GM12878 (cell line): ENCODE data around the gene MTRR. TPM values are rescaled to one million over a fixed set of nuclear protein-coding genes. Genes with fewer than 3 reads are reported as not detected.

Experiments used
- ATAC-seq: fragments of 200-7000 bp; cut with Tn5 transposase; 3 replicates; pipeline ENCODE4 v1.9.1; 2020; ENCODE audit warnings: mild to moderate bottlenecking, moderate library complexity
- BruUV-seq: library from RNA; stranded (reverse); fragments of 400-500 nt; replicated peaks from 2 replicates; lab custom pipeline; 2021; lab: Mats Ljungman, UMichigan
- CTCF ChIA-PET: fragments of 300-600 bp; sonication (Branson Sonifier 250); formaldehyde crosslinking; extraction: SDS; loops from one replicate; lab custom pipeline; 2021; ENCODE audit warnings: inconsistent platforms; lab: Yijun Ruan, JAX
- POLR2A ChIA-PET: fragments of 350-600 bp; formaldehyde crosslinking; extraction: SDS; loops from one replicate; lab custom pipeline; 2021; ENCODE audit warnings: inconsistent platforms; lab: Charles Lee
- RAD21 ChIA-PET: fragments of 300-600 bp; sonication (Branson Sonifier 250); formaldehyde crosslinking; loops from one replicate; lab custom pipeline; 2023; ENCODE audit warnings: antibody characterized with exemption; ENCODE audit not compliant: unreplicated experiment; lab: Charles Lee
- SMC1A ChIA-PET: fragments of 300-600 bp; sonication (Branson Sonifier 250); formaldehyde crosslinking; loops from one replicate; lab custom pipeline; 2023; ENCODE audit not compliant: unreplicated experiment, uncharacterized antibody; lab: Charles Lee
- DNase-seq: peaks from one replicate; pipeline ENCODE4 v3.0.0-alpha.2; 2011; ENCODE audit warnings: low read depth, low spot score
- FAIRE-seq: peaks from 3 replicates; lab custom pipeline; 2011; peaks lifted over from hg19 to GRCh38; lab: Jason Lieb, UNC
- H2AFZ ChIP-seq: 2 replicates; pipeline ENCODE4 v1.6.0; 2011; ENCODE audit warnings: low read depth, low read length, control low read depth; ENCODE audit not compliant: control insufficient read depth
- H3K27ac ChIP-seq: 2 replicates; pipeline ENCODE4 v1.5.1; 2011; ENCODE audit warnings: control low read depth; ENCODE audit not compliant: control insufficient read depth, insufficient read depth
- H3K27me3 ChIP-seq, 2 experiments: replicated peaks in 1 of 2; 2 replicates each; pipeline versions ENCODE4 v1.6.0 to v1.6.1; 2011; ENCODE audit warnings: low read length in 1 of 2; ENCODE audit not compliant: control insufficient read depth in 2 of 2, insufficient read depth in 2 of 2
- H3K36me3 ChIP-seq, 2 experiments: 2 replicates each; pipeline ENCODE4 v1.5.1; 2011; ENCODE audit warnings: low read length in 1 of 2; ENCODE audit not compliant: control insufficient read depth in 2 of 2, insufficient read depth in 2 of 2
- H3K4me1 ChIP-seq: 2 replicates; pipeline ENCODE4 v1.6.1; 2011; ENCODE audit warnings: mild to moderate bottlenecking, low read length, moderate library complexity, mixed read lengths; ENCODE audit not compliant: control insufficient read depth, insufficient read depth
- H3K4me2 ChIP-seq: 2 replicates; pipeline ENCODE4 v1.6.0; 2011; ENCODE audit warnings: control low read depth; ENCODE audit not compliant: control insufficient read depth, insufficient read depth
- H3K4me3 ChIP-seq: fragments of 200-600 bp; sonication (generic); 2 replicates; pipeline ENCODE4 v1.5.1; 2016
- H3K79me2 ChIP-seq: 2 replicates; pipeline ENCODE4 v1.6.0; 2011; ENCODE audit warnings: low read length; ENCODE audit not compliant: control insufficient read depth, insufficient read depth
- H3K9ac ChIP-seq: 2 replicates; pipeline ENCODE4 v1.8.0; 2011; ENCODE audit warnings: low read length, control low read depth, mixed read lengths; ENCODE audit not compliant: control insufficient read depth, insufficient read depth
- H3K9me3 ChIP-seq: replicated peaks from 3 replicates; pipeline ENCODE4 v1.5.1; 2011; ENCODE audit warnings: mild to moderate bottlenecking, low read length; ENCODE audit not compliant: control insufficient read depth, insufficient read depth
- H4K20me1 ChIP-seq: 2 replicates; pipeline ENCODE4 v1.6.0; 2011; ENCODE audit not compliant: control insufficient read depth, insufficient read depth
- CBFB ChIP-seq: IDR thresholded peaks from 2 replicates; pipeline ENCODE4 v1.6.1; 2016; ENCODE audit warnings: antibody characterized with exemption, low read depth
- CEBPZ ChIP-seq: fragments of 150-350 bp; IDR thresholded peaks from 2 replicates; pipeline ENCODE4 v1.6.1; 2016; ENCODE audit warnings: low read depth, low read length
- EZH2 ChIP-seq: IDR thresholded peaks from 2 replicates; pipeline ENCODE4 v1.6.1; 2012; ENCODE audit warnings: low read depth, mild to moderate bottlenecking, control low read depth, inconsistent platforms, low read length, borderline replicate concordance; ENCODE audit not compliant: control insufficient read depth
- NR2C2 ChIP-seq: IDR thresholded peaks from 2 replicates; pipeline ENCODE4 v1.6.1; 2011; ENCODE audit warnings: borderline replicate concordance, low read depth; ENCODE audit not compliant: control insufficient read depth, insufficient read length
- SKIL ChIP-seq: fragments of 450-650 bp; IDR thresholded peaks from 2 replicates; pipeline ENCODE4 v1.6.1; 2017; ENCODE audit warnings: mild to moderate bottlenecking, low read depth, inconsistent platforms; ENCODE audit not compliant: poor library complexity, severe bottlenecking
- SMAD1 ChIP-seq: fragments of 450-650 bp; IDR thresholded peaks from 2 replicates; pipeline ENCODE4 v1.6.1; 2018; ENCODE audit warnings: mild to moderate bottlenecking, low read depth; ENCODE audit not compliant: partially characterized antibody
- SPI1 ChIP-seq: IDR thresholded peaks from 2 replicates; pipeline ENCODE4 v1.6.1; 2011; ENCODE audit warnings: low read depth, mild to moderate bottlenecking, low read length, moderate library complexity, borderline replicate concordance; ENCODE audit not compliant: insufficient read depth
- SREBF2 ChIP-seq: IDR thresholded peaks from 2 replicates; pipeline ENCODE4 v1.6.1; 2012; ENCODE audit warnings: mild to moderate bottlenecking, low read length
- WGBS: methylation state at CpG from one replicate; pipeline ENCODE4 v1.1.6; 2016; ENCODE audit warnings: low lambda C conversion rate; ENCODE audit not compliant: insufficient replicate concordance, insufficient coverage; ENCODE audit errors: missing lambda C conversion rate; 5-methylcytosine and 5-hydroxymethylcytosine counted together
- in situ Hi-C: fragments of 300-500 bp; cut with MboI; formaldehyde crosslinking; loops from 9 replicates; pipeline ENCODE4 v1.14.3; 2018; ENCODE audit warnings: mixed read lengths
- intact Hi-C: fragments of 100-400 bp; cut with micrococcal nuclease; formaldehyde crosslinking; loops from one replicate; pipeline ENCODE4 v1.14.2; 2022; ENCODE audit not compliant: unreplicated experiment
- polyA plus RNA-seq, 11 experiments: library from polyadenylated mRNA; depleted of rRNA in 4 of 11; unstranded in 6 of 11; stranded (reverse) in 5 of 11; fragments of >200 nt; fragmentation: Nextera tagmentation in 4 of 11; fragmentation: Illumina TruSeq in 1 of 11; extraction: Ambion mirVana in 4 of 11; extraction: Trizol in 1 of 11; gene quantifications; 1 replicate in 1 of 11; 2 replicates in 10 of 11; pipeline versions ENCODE4 v1.2.1 to v1.2.3, GENCODE V29; 2011 to 2016; ENCODE audit warnings: inconsistent platforms in 2 of 11, missing spikeins in 2 of 11, low read depth in 1 of 11
- total RNA-seq, 4 experiments: library from RNA; depleted of rRNA in 3 of 4; stranded (reverse); fragments of >200 nt in 3 of 4; fragmentation: Illumina TruSeq in 1 of 4; extraction: Trizol in 1 of 4; gene quantifications; 2 replicates each; pipeline versions ENCODE4 v1.2.1 to v1.2.3, GENCODE V29; 2013 to 2021
- TF ChIP-seq, protein P1 (sequence below): fragments of 450-650 bp; conservative IDR thresholded peaks from 2 replicates; pipeline ENCODE4 v1.6.1; 2017; ENCODE audit warnings: mild to moderate bottlenecking, moderate library complexity

Gene MTRR
- total and polyA plus RNA-seq, 10 of the 15 experiments (the other 5 are each of a cell fraction or from before 2014, with no cell fraction given), result 13.8 to 76.9 (median 38.0) TPM

- TF ChIP-seq SKIL (no peak), CBFB (no peak), SMAD1 (no peak), NR2C2 (no peak)
- TF ChIP-seq, all 136 proteins: peak for 36
These were observed at the start of gene MTRR, which contains the start of gene FASTKD3 (continued) for GRCh38 chr5:7868773-7869473.

- TF ChIP-seq CEBPZ, result no peak
- TF ChIP-seq SREBF2, result no peak
- TF ChIP-seq, protein P1, sequence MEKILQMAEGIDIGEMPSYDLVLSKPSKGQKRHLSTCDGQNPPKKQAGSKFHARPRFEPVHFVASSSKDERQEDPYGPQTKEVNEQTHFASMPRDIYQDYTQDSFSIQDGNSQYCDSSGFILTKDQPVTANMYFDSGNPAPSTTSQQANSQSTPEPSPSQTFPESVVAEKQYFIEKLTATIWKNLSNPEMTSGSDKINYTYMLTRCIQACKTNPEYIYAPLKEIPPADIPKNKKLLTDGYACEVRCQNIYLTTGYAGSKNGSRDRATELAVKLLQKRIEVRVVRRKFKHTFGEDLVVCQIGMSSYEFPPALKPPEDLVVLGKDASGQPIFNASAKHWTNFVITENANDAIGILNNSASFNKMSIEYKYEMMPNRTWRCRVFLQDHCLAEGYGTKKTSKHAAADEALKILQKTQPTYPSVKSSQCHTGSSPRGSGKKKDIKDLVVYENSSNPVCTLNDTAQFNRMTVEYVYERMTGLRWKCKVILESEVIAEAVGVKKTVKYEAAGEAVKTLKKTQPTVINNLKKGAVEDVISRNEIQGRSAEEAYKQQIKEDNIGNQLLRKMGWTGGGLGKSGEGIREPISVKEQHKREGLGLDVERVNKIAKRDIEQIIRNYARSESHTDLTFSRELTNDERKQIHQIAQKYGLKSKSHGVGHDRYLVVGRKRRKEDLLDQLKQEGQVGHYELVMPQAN, result no peak
- no peak for TF ChIP-seq EZH2
- no peak for TF ChIP-seq SPI1
- TF ChIP-seq, all 136 proteins: peak for 0
- in situ Hi-C loops, result no loop called here
- ATAC-seq, result no peak
- WGBS, result 12% methylated on average over 3 of the region's 3 CpGs
- H3K4me1 ChIP-seq, result no peaks in the 10 kb centered on the region
- H3K79me2 ChIP-seq, result no peaks in the 10 kb centered on the region
- POLR2A ChIA-PET, result no interaction called here
- H2AFZ ChIP-seq, result no peak overlapping the region
- CTCF ChIA-PET, result interaction anchor here (0.6 to 1.6 kb wide), 3 partner anchors 24 to 67 kb away, joined by 3 to 4 read pairs (median 4); no protein-coding TSS in a partner anchor
- SMC1A ChIA-PET, result interaction anchor here (1.2 to 1.5 kb wide), 2 partner anchors 10 to 30 kb away, joined by 4 read pairs; no protein-coding TSS in a partner anchor
- no peak overlapping the region for H3K4me2 ChIP-seq
- FAIRE-seq, result no peak
- no peak overlapping the region for H3K27ac ChIP-seq
- H4K20me1 ChIP-seq, result no peaks in the 10 kb centered on the region
- RAD21 ChIA-PET, result no interaction called here
- H3K9me3 ChIP-seq, result no peaks in the 10 kb centered on the region
- no peaks in the 10 kb centered on the region for H3K36me3 ChIP-seq
- DNase-seq, result no peak
- H3K9ac ChIP-seq, result no peak overlapping the region
- BruUV-seq, result no TSS peak
- no peak overlapping the region for H3K4me3 ChIP-seq
- H3K27me3 ChIP-seq, result peaks cover 0 to 1% of the 10 kb centered on the region in 2 experiments; a peak in 2 of 4 replicates
- intact Hi-C loops, result no loop called here
These were observed 46.5 kb upstream of the MTRR start for GRCh38 chr5:7822449-7822848.
